Neural progenitor cell (in vitro differentiated cells): ENCODE measurements around the gene AEN. TPM values are rescaled to one million over a fixed set of nuclear protein-coding genes. Genes with fewer than 3 reads are reported as not detected.

ENCODE experiments used
- DNase-seq: peaks from one replicate; pipeline ENCODE4 v3.0.0-alpha.2; 2016; ENCODE audit warnings: low spot score
- H2AFZ ChIP-seq: fragments of 200-600 bp; sonication (generic); replicated peaks from 2 replicates; pipeline ENCODE4 v1.6.1; 2016; ENCODE audit warnings: antibody characterized with exemption
- H3F3A ChIP-seq: fragments of 200-600 bp; sonication (generic); 2 replicates; pipeline ENCODE4 v1.6.1; 2016; ENCODE audit warnings: antibody characterized with exemption, low read depth
- H3K27ac ChIP-seq: fragments of 200-600 bp; sonication (generic); 2 replicates; pipeline ENCODE4 v1.5.1; 2016; ENCODE audit warnings: mild to moderate bottlenecking
- H3K27me3 ChIP-seq: fragments of 200-600 bp; sonication (generic); 2 replicates; pipeline ENCODE4 v1.6.1; 2016; ENCODE audit warnings: mild to moderate bottlenecking, moderate library complexity
- H3K36me3 ChIP-seq: fragments of 200-600 bp; sonication (generic); 2 replicates; pipeline ENCODE4 v1.5.1; 2016
- H3K4me1 ChIP-seq: fragments of 200-600 bp; sonication (generic); 2 replicates; pipeline ENCODE4 v1.6.1; 2016; ENCODE audit warnings: mixed run types
- H3K4me2 ChIP-seq: fragments of 200-600 bp; sonication (generic); 2 replicates; pipeline ENCODE4 v1.6.1; 2016
- H3K4me3 ChIP-seq: fragments of 200-600 bp; sonication (generic); 2 replicates; pipeline ENCODE4 v1.5.1; 2016
- H3K79me2 ChIP-seq: fragments of 200-600 bp; sonication (generic); 2 replicates; pipeline ENCODE4 v1.6.1; 2016; ENCODE audit warnings: low read depth
- H3K9ac ChIP-seq: fragments of 200-600 bp; sonication (generic); 2 replicates; pipeline ENCODE4 v1.6.1; 2016
- H3K9me3 ChIP-seq: fragments of 200-600 bp; sonication (generic); 2 replicates; pipeline ENCODE4 v1.5.1; 2016; ENCODE audit warnings: low read depth
- H4K20me1 ChIP-seq: fragments of 200-600 bp; sonication (generic); 2 replicates; pipeline ENCODE4 v1.6.1; 2016; ENCODE audit warnings: low read depth
- H3K27ac Mint-ChIP-seq: 3 replicates; pipeline ENCODE4 v1.8.0; 2021; ENCODE audit warnings: mixed read lengths
- H3K27me3 Mint-ChIP-seq: 2 replicates; pipeline ENCODE4 v1.8.0; 2022; ENCODE audit warnings: low read depth, mild to moderate bottlenecking, inconsistent platforms, moderate library complexity, mixed read lengths; ENCODE audit not compliant: insufficient read depth
- H3K36me3 Mint-ChIP-seq: 3 replicates; pipeline ENCODE4 v1.8.0; 2021; ENCODE audit warnings: mixed read lengths
- H3K4me1 Mint-ChIP-seq: 3 replicates; pipeline ENCODE4 v1.8.0; 2021; ENCODE audit warnings: mixed read lengths
- H3K4me3 Mint-ChIP-seq: 3 replicates; pipeline ENCODE4 v1.8.0; 2021; ENCODE audit warnings: mild to moderate bottlenecking, moderate library complexity, mixed read lengths
- H3K9me3 Mint-ChIP-seq: 3 replicates; pipeline ENCODE4 v1.8.0; 2020; ENCODE audit warnings: mixed read lengths
- EZH2 ChIP-seq: fragments of 200-600 bp; sonication (generic); IDR thresholded peaks from 2 replicates; pipeline ENCODE4 v1.6.1; 2017; ENCODE audit warnings: antibody characterized with exemption, mild to moderate bottlenecking, moderate library complexity
- EZH2phosphoT487 ChIP-seq: fragments of 200-600 bp; sonication (generic); IDR thresholded peaks from 2 replicates; pipeline ENCODE4 v1.6.1; 2017; ENCODE audit warnings: antibody characterized with exemption
- total RNA-seq: library from RNA; depleted of rRNA; stranded (reverse); fragments of >200 nt; gene quantifications from 2 replicates; pipeline ENCODE4 v1.2.3, GENCODE V29; 2015; ENCODE audit warnings: low replicate concordance
- TF ChIP-seq, protein P1 (sequence below): fragments of 200-600 bp; sonication (generic); IDR thresholded peaks from 2 replicates; pipeline ENCODE4 v1.5.1; 2017; ENCODE audit warnings: antibody characterized with exemption, mild to moderate bottlenecking

AEN gene
- total RNA-seq, 1 donor from 2014 or later: 35.0 TPM

DNA sequence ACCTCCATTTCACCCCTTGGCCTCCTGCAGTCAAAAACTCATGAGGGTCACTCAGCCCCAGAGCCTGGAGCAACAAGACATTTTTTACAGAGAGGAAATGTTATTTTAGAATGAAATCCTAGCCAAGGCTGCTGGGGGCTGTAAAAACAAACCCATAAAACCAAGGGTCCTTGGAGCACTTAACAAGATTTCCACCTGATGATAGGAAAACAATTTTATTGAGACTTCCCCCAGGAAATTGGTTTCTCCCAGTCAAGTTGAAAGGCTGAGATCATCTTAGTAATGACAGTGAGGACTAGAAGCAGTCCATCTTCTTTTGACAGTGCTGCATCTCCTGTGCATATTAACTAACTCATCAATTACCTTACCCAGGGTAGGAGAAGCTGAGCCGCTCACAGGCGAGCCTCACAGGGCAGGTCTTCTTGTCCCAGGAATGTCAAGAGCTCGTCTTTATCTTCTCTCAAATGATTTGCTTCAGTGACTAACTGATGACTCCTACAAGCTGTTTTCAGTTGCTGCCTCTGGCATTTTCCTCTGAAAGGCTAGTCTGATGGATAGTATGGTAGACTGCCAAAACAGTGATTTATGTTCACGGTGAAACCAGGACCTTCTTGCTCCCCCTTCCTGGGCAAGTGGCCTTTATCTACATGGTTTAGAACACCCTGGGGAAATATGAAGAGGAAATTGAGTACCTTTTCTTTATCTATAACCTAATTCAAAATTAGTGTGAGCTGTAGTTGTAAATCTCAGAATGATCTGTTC is 34.6 kb upstream of the AEN start:
- Mint-ChIP-seq H3K4me1 (peaks cover 4% of the 10 kb centered on the region), H3K27me3 (no peaks in the 10 kb centered on the region), H3K36me3 (no peaks in the 10 kb centered on the region), H3K27ac (no peak overlapping the region), H3K9me3 (no peaks in the 10 kb centered on the region), H3K4me3 (no peak overlapping the region)
- Histone ChIP-seq H3K27me3 (no peaks in the 10 kb centered on the region), H3K27ac (no peak overlapping the region), H3K4me2 (no peak overlapping the region), H3F3A (no peaks in the 10 kb centered on the region), H3K9me3 (no peaks in the 10 kb centered on the region), H3K79me2 (no peaks in the 10 kb centered on the region), H3K36me3 (no peaks in the 10 kb centered on the region), H3K9ac (no peak overlapping the region), H4K20me1 (no peaks in the 10 kb centered on the region), H3K4me1 (no peaks in the 10 kb centered on the region), H2AFZ (no peak overlapping the region), H3K4me3 (no peak overlapping the region)
- TF ChIP-seq, protein P1, sequence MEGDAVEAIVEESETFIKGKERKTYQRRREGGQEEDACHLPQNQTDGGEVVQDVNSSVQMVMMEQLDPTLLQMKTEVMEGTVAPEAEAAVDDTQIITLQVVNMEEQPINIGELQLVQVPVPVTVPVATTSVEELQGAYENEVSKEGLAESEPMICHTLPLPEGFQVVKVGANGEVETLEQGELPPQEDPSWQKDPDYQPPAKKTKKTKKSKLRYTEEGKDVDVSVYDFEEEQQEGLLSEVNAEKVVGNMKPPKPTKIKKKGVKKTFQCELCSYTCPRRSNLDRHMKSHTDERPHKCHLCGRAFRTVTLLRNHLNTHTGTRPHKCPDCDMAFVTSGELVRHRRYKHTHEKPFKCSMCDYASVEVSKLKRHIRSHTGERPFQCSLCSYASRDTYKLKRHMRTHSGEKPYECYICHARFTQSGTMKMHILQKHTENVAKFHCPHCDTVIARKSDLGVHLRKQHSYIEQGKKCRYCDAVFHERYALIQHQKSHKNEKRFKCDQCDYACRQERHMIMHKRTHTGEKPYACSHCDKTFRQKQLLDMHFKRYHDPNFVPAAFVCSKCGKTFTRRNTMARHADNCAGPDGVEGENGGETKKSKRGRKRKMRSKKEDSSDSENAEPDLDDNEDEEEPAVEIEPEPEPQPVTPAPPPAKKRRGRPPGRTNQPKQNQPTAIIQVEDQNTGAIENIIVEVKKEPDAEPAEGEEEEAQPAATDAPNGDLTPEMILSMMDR: no peak
- TF ChIP-seq EZH2phosphoT487 (no peak), EZH2 (no peak)
- no peak for DNase-seq

DNA sequence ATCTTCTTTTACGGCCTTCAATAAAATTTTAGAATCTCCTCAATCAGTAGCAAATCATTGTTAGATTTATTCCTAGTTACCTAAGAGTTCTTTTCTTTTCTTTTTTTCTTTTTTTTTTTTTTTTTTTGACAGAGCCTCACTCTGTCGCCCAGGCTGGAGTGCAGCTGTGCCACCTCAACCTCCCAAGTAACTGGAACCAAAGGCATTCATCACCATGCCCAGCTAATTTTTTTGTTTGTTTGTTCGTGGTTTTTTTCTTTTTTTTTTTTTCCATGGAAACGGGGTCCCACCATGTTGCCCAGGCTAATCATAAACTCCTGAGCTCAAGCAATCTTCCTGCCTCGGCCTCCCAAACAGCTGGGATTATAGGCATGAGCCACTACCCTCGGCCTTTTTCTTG is 30.4 kb upstream of the AEN start:
- Histone ChIP-seq H3K79me2 (no peaks in the 10 kb centered on the region), H2AFZ (no peak overlapping the region), H3K36me3 (no peaks in the 10 kb centered on the region), H3K27me3 (no peaks in the 10 kb centered on the region), H4K20me1 (no peaks in the 10 kb centered on the region), H3K9me3 (no peaks in the 10 kb centered on the region), H3K27ac (no peak overlapping the region), H3K9ac (no peak overlapping the region), H3K4me2 (no peak overlapping the region), H3K4me1 (no peaks in the 10 kb centered on the region), H3F3A (no peaks in the 10 kb centered on the region), H3K4me3 (no peak overlapping the region)
- TF ChIP-seq EZH2 (no peak), EZH2phosphoT487 (no peak)
- TF ChIP-seq, protein P1: no peak
- H3K27ac Mint-ChIP-seq: no peak overlapping the region
- H3K36me3 Mint-ChIP-seq: no peaks in the 10 kb centered on the region
- peaks cover 4% of the 10 kb centered on the region for H3K4me1 Mint-ChIP-seq
- H3K4me3 Mint-ChIP-seq: no peak overlapping the region
- H3K9me3 Mint-ChIP-seq: no peaks in the 10 kb centered on the region
- no peaks in the 10 kb centered on the region for H3K27me3 Mint-ChIP-seq
- DNase-seq: no peak

DNA sequence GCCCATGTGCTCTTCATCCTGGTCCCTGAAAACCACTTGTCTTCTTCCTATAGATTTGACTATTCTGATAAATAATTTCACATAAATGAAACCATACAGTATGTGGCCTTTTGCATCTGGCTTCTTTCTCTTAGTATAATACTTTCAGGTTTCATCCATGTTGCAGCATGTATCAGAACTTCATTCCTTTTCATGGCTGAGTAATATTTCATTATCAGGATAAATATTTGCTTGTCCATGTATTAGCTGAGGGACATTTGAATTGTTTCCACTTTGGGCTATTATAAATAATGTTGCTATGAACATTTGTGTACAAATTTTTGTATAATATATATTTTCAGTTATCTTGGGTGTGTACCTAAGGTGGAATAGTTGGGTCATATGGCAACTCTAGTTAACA is 29.8 kb upstream of the AEN start:
- Histone ChIP-seq H3K4me2 (no peak overlapping the region), H4K20me1 (no peaks in the 10 kb centered on the region), H2AFZ (no peak overlapping the region), H3K79me2 (no peaks in the 10 kb centered on the region), H3K9ac (no peak overlapping the region), H3K9me3 (no peaks in the 10 kb centered on the region), H3K4me1 (no peaks in the 10 kb centered on the region), H3K27ac (no peak overlapping the region), H3F3A (no peaks in the 10 kb centered on the region), H3K36me3 (no peaks in the 10 kb centered on the region), H3K27me3 (no peaks in the 10 kb centered on the region), H3K4me3 (no peak overlapping the region)
- DNase-seq: no peak
- TF ChIP-seq, protein P1: no peak
- TF ChIP-seq EZH2: no peak
- no peak for TF ChIP-seq EZH2phosphoT487
- Mint-ChIP-seq H3K4me1 (peaks cover 2% of the 10 kb centered on the region), H3K36me3 (no peaks in the 10 kb centered on the region), H3K27me3 (no peaks in the 10 kb centered on the region), H3K27ac (no peak overlapping the region), H3K9me3 (no peaks in the 10 kb centered on the region), H3K4me3 (no peak overlapping the region)
